ENCODE data around the gene MAPK11. TPM values are rescaled to one million over a fixed set of nuclear protein-coding genes. Genes with fewer than 3 reads are reported as not detected.

Gene MAPK11
- total RNA-seq, 1 experiment from 2014 or later = 7.6 TPM

- no peak overlapping the region for H3K9ac ChIP-seq (ENCODE audit: low read length)
- no peak overlapping the region for H3K4me3 ChIP-seq (ENCODE audit: low read length)
- DNase-seq (no peak), ATAC-seq (no peak)
- no peaks in the 10 kb centered on the region for H3K4me1 ChIP-seq (ENCODE audit: insufficient read depth, low read length)
- no peaks in the 10 kb centered on the region for H3K27me3 ChIP-seq (ENCODE audit: low read length)
- no peaks in the 10 kb centered on the region for H3F3A ChIP-seq (ENCODE audit: low read length, unreplicated experiment)
- H4K20me1 ChIP-seq (ENCODE audit: low read length) = no peaks in the 10 kb centered on the region
- no peak overlapping the region for H2AFZ ChIP-seq (ENCODE audit: low read length)
- peaks cover 4% of the 10 kb centered on the region for H3K79me2 ChIP-seq (ENCODE audit: low read length)
- H3K9me3 ChIP-seq (ENCODE audit: low read length) = no peaks in the 10 kb centered on the region
- no peaks in the 10 kb centered on the region for H3K36me3 ChIP-seq (ENCODE audit: low read depth, low read length)
- TF ChIP-seq EZH2 (IDR thresholded peaks at IDR 0.05; ENCODE audit: low read length, unreplicated experiment) = no peak
- TF ChIP-seq EZH2phosphoT487 (IDR thresholded peaks at IDR 0.05; ENCODE audit: borderline replicate concordance, low read length) = no peak
- TF ChIP-seq, protein P1, sequence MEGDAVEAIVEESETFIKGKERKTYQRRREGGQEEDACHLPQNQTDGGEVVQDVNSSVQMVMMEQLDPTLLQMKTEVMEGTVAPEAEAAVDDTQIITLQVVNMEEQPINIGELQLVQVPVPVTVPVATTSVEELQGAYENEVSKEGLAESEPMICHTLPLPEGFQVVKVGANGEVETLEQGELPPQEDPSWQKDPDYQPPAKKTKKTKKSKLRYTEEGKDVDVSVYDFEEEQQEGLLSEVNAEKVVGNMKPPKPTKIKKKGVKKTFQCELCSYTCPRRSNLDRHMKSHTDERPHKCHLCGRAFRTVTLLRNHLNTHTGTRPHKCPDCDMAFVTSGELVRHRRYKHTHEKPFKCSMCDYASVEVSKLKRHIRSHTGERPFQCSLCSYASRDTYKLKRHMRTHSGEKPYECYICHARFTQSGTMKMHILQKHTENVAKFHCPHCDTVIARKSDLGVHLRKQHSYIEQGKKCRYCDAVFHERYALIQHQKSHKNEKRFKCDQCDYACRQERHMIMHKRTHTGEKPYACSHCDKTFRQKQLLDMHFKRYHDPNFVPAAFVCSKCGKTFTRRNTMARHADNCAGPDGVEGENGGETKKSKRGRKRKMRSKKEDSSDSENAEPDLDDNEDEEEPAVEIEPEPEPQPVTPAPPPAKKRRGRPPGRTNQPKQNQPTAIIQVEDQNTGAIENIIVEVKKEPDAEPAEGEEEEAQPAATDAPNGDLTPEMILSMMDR (conservative IDR thresholded peaks at IDR 0.05; ENCODE audit: low read depth, low read length) = no peak
- POLR2A ChIA-PET (ENCODE audit: unreplicated experiment) = no interaction called here
- H3K4me2 ChIP-seq (ENCODE audit: low read length) = no peak overlapping the region
- CTCF ChIA-PET = no interaction called here
- intact Hi-C loops (cut with micrococcal nuclease) = no loop called here
- no TSS peak for BruUV-seq (replicated peaks)
- no peak overlapping the region for H3K27ac ChIP-seq (ENCODE audit: low read length)
- H3K9me2 ChIP-seq (replicated peaks; ENCODE audit: low read length) = no peaks in the 10 kb centered on the region
Observed at GRCh38 chr22:50311606-50312351, 41.6 kb upstream of the MAPK11 start.

- Histone ChIP-seq H3K9me2 (replicated peaks; ENCODE audit: low read length) (no peaks in the 10 kb centered on the region), H3F3A (ENCODE audit: low read length, unreplicated experiment) (no peaks in the 10 kb centered on the region), H3K9ac (ENCODE audit: low read length) (no peak overlapping the region), H3K36me3 (ENCODE audit: low read depth, low read length) (no peaks in the 10 kb centered on the region), H3K4me2 (ENCODE audit: low read length) (no peak overlapping the region), H3K4me1 (ENCODE audit: insufficient read depth, low read length) (no peaks in the 10 kb centered on the region; the same call in 1 of the 2 replicates), H3K27me3 (ENCODE audit: low read length) (no peaks in the 10 kb centered on the region), H4K20me1 (ENCODE audit: low read length) (no peaks in the 10 kb centered on the region), H3K4me3 (ENCODE audit: low read length) (no peak overlapping the region), H3K79me2 (ENCODE audit: low read length) (peaks cover 11% of the 10 kb centered on the region), H3K9me3 (ENCODE audit: low read length) (no peaks in the 10 kb centered on the region), H2AFZ (ENCODE audit: low read length) (no peak overlapping the region), H3K27ac (ENCODE audit: low read length) (no peak overlapping the region)
- ATAC-seq (no peak), DNase-seq (no peak)
- BruUV-seq (replicated peaks) = no TSS peak
- TF ChIP-seq, protein P1 (conservative IDR thresholded peaks at IDR 0.05; ENCODE audit: low read depth, low read length) = no peak
- TF ChIP-seq EZH2phosphoT487 (IDR thresholded peaks at IDR 0.05; ENCODE audit: borderline replicate concordance, low read length) (no peak), EZH2 (IDR thresholded peaks at IDR 0.05; ENCODE audit: low read length, unreplicated experiment) (no peak)
- intact Hi-C loops (cut with micrococcal nuclease) = no loop called here
- CTCF ChIA-PET = no interaction called here
- POLR2A ChIA-PET (ENCODE audit: unreplicated experiment) = no interaction called here
Observed at GRCh38 chr22:50310949-50311444, 40.8 kb upstream of the MAPK11 start.

DNA sequence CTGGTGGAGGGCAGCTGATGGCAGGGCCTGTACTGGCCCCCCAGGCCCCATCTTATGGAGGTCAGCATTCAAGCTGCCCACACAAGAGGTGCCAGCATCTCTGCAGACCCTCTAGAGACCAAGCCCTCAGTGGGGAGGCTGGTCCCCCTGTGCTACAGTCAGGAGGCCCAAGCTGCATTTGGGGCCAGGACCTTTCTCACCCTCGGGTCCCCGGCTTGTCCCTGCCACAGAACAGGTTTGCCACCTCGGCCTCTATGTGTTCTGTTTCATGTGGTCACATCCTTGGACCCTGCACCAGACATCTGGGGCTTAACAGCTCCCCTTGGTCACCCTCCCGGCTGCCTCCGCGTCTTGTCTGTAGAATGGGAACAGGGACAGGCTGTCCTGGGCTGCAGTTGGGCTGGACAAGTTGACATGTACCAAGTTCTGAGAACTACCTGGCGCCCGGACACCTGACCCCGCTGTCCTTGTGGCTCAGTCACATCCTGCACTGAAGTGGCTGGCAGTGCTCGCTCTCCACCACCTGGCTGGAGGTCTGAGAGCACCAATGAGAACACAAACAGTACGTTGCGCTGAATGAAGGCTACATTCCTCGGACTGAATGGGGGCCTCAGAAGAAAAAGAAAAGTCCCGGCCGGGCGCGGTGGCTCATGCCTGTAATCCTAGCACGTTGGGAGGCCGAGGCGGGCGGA is 40.0 kb upstream of the MAPK11 start:
- BruUV-seq (replicated peaks) = no TSS peak
- CTCF ChIA-PET = no interaction called here

More for the DNA sequence above, 40.0 kb upstream of the MAPK11 start:
- Histone ChIP-seq H3K9ac (ENCODE audit: low read length) (no peak overlapping the region), H3K36me3 (ENCODE audit: low read depth, low read length) (no peaks in the 10 kb centered on the region), H4K20me1 (ENCODE audit: low read length) (no peaks in the 10 kb centered on the region), H3K9me3 (ENCODE audit: low read length) (no peaks in the 10 kb centered on the region), H3K4me3 (ENCODE audit: low read length) (no peak overlapping the region), H3K27me3 (ENCODE audit: low read length) (no peaks in the 10 kb centered on the region), H3K9me2 (replicated peaks; ENCODE audit: low read length) (no peaks in the 10 kb centered on the region), H2AFZ (ENCODE audit: low read length) (no peak overlapping the region), H3K27ac (ENCODE audit: low read length) (no peak overlapping the region), H3K4me2 (ENCODE audit: low read length) (no peak overlapping the region), H3K4me1 (ENCODE audit: insufficient read depth, low read length) (peaks cover 6% of the 10 kb centered on the region), H3F3A (ENCODE audit: low read length, unreplicated experiment) (no peaks in the 10 kb centered on the region), H3K79me2 (ENCODE audit: low read length) (peaks cover 18% of the 10 kb centered on the region)
- ATAC-seq = no peak
- intact Hi-C loops (cut with micrococcal nuclease) = no loop called here
- DNase-seq = no peak
- POLR2A ChIA-PET (ENCODE audit: unreplicated experiment) = no interaction called here
- no peak for TF ChIP-seq EZH2phosphoT487 (IDR thresholded peaks at IDR 0.05; ENCODE audit: borderline replicate concordance, low read length)
- TF ChIP-seq, protein P1 (conservative IDR thresholded peaks at IDR 0.05; ENCODE audit: low read depth, low read length) = no peak
- no peak for TF ChIP-seq EZH2 (IDR thresholded peaks at IDR 0.05; ENCODE audit: low read length, unreplicated experiment)
